K562 (cell line): ENCODE data around the gene AJUBA. TPM values are rescaled to one million over a fixed set of nuclear protein-coding genes. Genes with fewer than 3 reads are reported as not detected.

Experiments used
- ATAC-seq: fragments of 200-7000 bp; cut with Tn5 transposase; 3 replicates; pipeline ENCODE4 v1.9.1; 2020; ENCODE audit warnings: moderate library complexity
- BruUV-seq: library from RNA; stranded (reverse); fragments of 400-500 nt; replicated peaks from 2 replicates; lab custom pipeline; 2021; lab: Mats Ljungman, UMichigan
- CTCF ChIA-PET: fragments of 300-600 bp; formaldehyde crosslinking; extraction: SDS; loops from one replicate; lab custom pipeline; 2021; ENCODE audit warnings: low intra/inter-chr PET ratio; lab: Yijun Ruan, JAX
- POLR2A ChIA-PET: fragments of 300-600, 350-650 bp; sonication (Branson Sonifier 250); formaldehyde crosslinking; extraction: SDS; loops from one replicate; lab custom pipeline; 2021; ENCODE audit warnings: antibody characterized with exemption, inconsistent platforms; lab: Yijun Ruan, JAX
- DNase-seq, 4 experiments: peaks; one replicate each; pipeline versions ENCODE4 v3.0.0 to v3.0.0-alpha.2; 2011 to 2018; ENCODE audit warnings: low spot score in 3 of 4, mixed read lengths in 3 of 4; ENCODE audit errors: extremely low read depth in 1 of 4
- FAIRE-seq: peaks from 2 replicates; lab custom pipeline; 2011; peaks lifted over from hg19 to GRCh38; lab: Jason Lieb, UNC
- H2AFZ ChIP-seq: 2 replicates; pipeline ENCODE4 v1.6.0; 2011; ENCODE audit warnings: low read depth, low read length, control low read depth, inconsistent platforms
- H3K27ac ChIP-seq: fragments of 200-600 bp; 3 replicates; pipeline ENCODE4 v1.8.0; 2011; ENCODE audit warnings: low read depth, mild to moderate bottlenecking, control low read depth, inconsistent platforms, low read length, moderate library complexity, mixed read lengths; ENCODE audit errors: extremely low read depth
- H3K27me3 ChIP-seq, 2 experiments: fragments of 300-600 bp in 1 of 2; 2 replicates in 1 of 2; 3 replicates in 1 of 2; pipeline versions ENCODE4 v1.6.0 to v1.8.0; 2011; ENCODE audit warnings: inconsistent platforms in 2 of 2, low read length in 2 of 2, mild to moderate bottlenecking in 1 of 2, mixed read lengths in 1 of 2, moderate library complexity in 1 of 2; ENCODE audit not compliant: control insufficient read depth in 2 of 2, insufficient read depth in 2 of 2
- H3K36me3 ChIP-seq: fragments of 300-600 bp; 3 replicates; pipeline ENCODE4 v1.8.0; 2011; ENCODE audit warnings: mild to moderate bottlenecking, low read length, inconsistent platforms; ENCODE audit not compliant: control insufficient read depth, insufficient read depth
- H3K4me1 ChIP-seq, 2 experiments: fragments of 200-600 bp in 1 of 2; replicated peaks in 1 of 2; 2 replicates in 1 of 2; 3 replicates in 1 of 2; pipeline versions ENCODE4 v1.5.1 to v1.8.0; 2011; ENCODE audit warnings: inconsistent platforms in 2 of 2, low read length in 2 of 2, mild to moderate bottlenecking in 1 of 2, mixed read lengths in 1 of 2, moderate library complexity in 1 of 2; ENCODE audit not compliant: control insufficient read depth in 2 of 2, insufficient read depth in 2 of 2
- H3K4me2 ChIP-seq: 2 replicates; pipeline ENCODE4 v1.6.1; 2011; ENCODE audit warnings: low read length, control low read depth, inconsistent platforms, mixed read lengths; ENCODE audit not compliant: insufficient read depth
- H3K4me3 ChIP-seq: fragments of 200-600 bp; sonication (generic), shearing (Covaris generic); 2 replicates; pipeline ENCODE4 v1.5.1; 2016; ENCODE audit warnings: control low read depth, inconsistent platforms
- H3K79me2 ChIP-seq: fragments of 200-600 bp; 3 replicates; pipeline ENCODE4 v1.8.0; 2011; ENCODE audit warnings: low read length, inconsistent platforms; ENCODE audit not compliant: control insufficient read depth, insufficient read depth
- H3K9ac ChIP-seq, 2 experiments: 2 replicates each; pipeline versions ENCODE4 v1.6.0 to v1.6.1; 2011; ENCODE audit warnings: low read depth in 2 of 2, low read length in 2 of 2, control low read depth in 1 of 2, inconsistent platforms in 1 of 2, mild to moderate bottlenecking in 1 of 2, mixed read lengths in 1 of 2; ENCODE audit not compliant: insufficient read depth in 1 of 2
- H3K9me1 ChIP-seq: one replicate; pipeline ENCODE4 v1.6.0; 2011; ENCODE audit warnings: inconsistent platforms, mild to moderate bottlenecking, low read length, moderate library complexity; ENCODE audit not compliant: control insufficient read depth, insufficient read depth
- H3K9me3 ChIP-seq: replicated peaks from 2 replicates; pipeline ENCODE4 v1.5.1; 2011; ENCODE audit warnings: low read depth, low read length, inconsistent platforms; ENCODE audit not compliant: control insufficient read depth, insufficient read depth
- H4K20me1 ChIP-seq: replicated peaks from 2 replicates; pipeline ENCODE4 v1.6.1; 2011; ENCODE audit warnings: low read length, inconsistent platforms, mixed read lengths; ENCODE audit not compliant: control insufficient read depth, insufficient read depth
- ARID1B ChIP-seq: fragments of 450-650 bp; IDR thresholded peaks from 2 replicates; pipeline ENCODE4 v1.6.1; 2016; ENCODE audit warnings: antibody characterized with exemption, mild to moderate bottlenecking, inconsistent platforms
- DLX4 ChIP-seq: fragments of 250-450 bp; sonication (Bioruptor Pico); IDR thresholded peaks from 2 replicates; pipeline ENCODE4 v1.6.1; 2021; ENCODE audit warnings: mild to moderate bottlenecking
- ILF3 ChIP-seq: fragments of 450-650 bp; IDR thresholded peaks from 2 replicates; pipeline ENCODE4 v1.6.1; 2018; ENCODE audit warnings: antibody characterized with exemption, mild to moderate bottlenecking, moderate library complexity, borderline replicate concordance
- KLF16 ChIP-seq: IDR thresholded peaks from 2 replicates; pipeline ENCODE4 v1.6.1; 2016; ENCODE audit warnings: antibody characterized with exemption
- LEF1 ChIP-seq: fragments of 450-650 bp; IDR thresholded peaks from 2 replicates; pipeline ENCODE4 v1.6.1; 2016; ENCODE audit warnings: mild to moderate bottlenecking
- NFIC ChIP-seq: fragments of 450-650 bp; IDR thresholded peaks from 2 replicates; pipeline ENCODE4 v1.6.1; 2017; ENCODE audit warnings: mild to moderate bottlenecking, inconsistent platforms
- NONO ChIP-seq, 2 experiments: fragments of 200-400 bp in 1 of 2; fragments of 450-650 bp in 1 of 2; formaldehyde crosslinking in 1 of 2; IDR thresholded peaks; 2 replicates each; pipeline ENCODE4 v1.6.1; 2017; ENCODE audit warnings: low read depth in 2 of 2, mild to moderate bottlenecking in 2 of 2, moderate library complexity in 2 of 2, low read length in 1 of 2
- NR1H2 ChIP-seq: sonication (generic); formaldehyde crosslinking; IDR thresholded peaks from 2 replicates; pipeline ENCODE4 v1.4.0; 2020; ENCODE audit warnings: mild to moderate bottlenecking, missing genetic modification reagents
- NR2C1 ChIP-seq, 2 experiments: fragments of 450-650 bp; IDR thresholded peaks; 2 replicates each; pipeline ENCODE4 v1.6.1; 2017; ENCODE audit warnings: mild to moderate bottlenecking in 2 of 2, antibody characterized with exemption in 1 of 2, inconsistent platforms in 1 of 2, missing compliant biosample characterization in 1 of 2, missing genetic modification characterization in 1 of 2
- PHF21A ChIP-seq: fragments of 450-650 bp; IDR thresholded peaks from 2 replicates; pipeline ENCODE4 v1.6.1; 2017; ENCODE audit warnings: low read depth, borderline replicate concordance
- SMAD3 ChIP-seq: fragments of 450-650 bp; formaldehyde crosslinking; conservative IDR thresholded peaks from 2 replicates; pipeline ENCODE4 v1.4.0; 2020; ENCODE audit warnings: mild to moderate bottlenecking
- TAF9B ChIP-seq: fragments of 450-650 bp; IDR thresholded peaks from 2 replicates; pipeline ENCODE4 v1.6.1; 2018; ENCODE audit warnings: mild to moderate bottlenecking; ENCODE audit not compliant: partially characterized antibody
- TARDBP ChIP-seq: fragments of 450-650 bp; IDR thresholded peaks from 2 replicates; pipeline ENCODE4 v1.6.1; 2016
- TEAD2 ChIP-seq: fragments of 450-650 bp; IDR thresholded peaks from 2 replicates; pipeline ENCODE4 v1.6.1; 2016; ENCODE audit warnings: missing genetic modification characterization, control low read depth, missing compliant biosample characterization
- U2AF1 ChIP-seq: fragments of 200-400 bp; formaldehyde crosslinking; optimal IDR thresholded peaks from 2 replicates; pipeline ENCODE3; 2017; ENCODE audit warnings: mild to moderate bottlenecking, low read depth, low read length, moderate library complexity
- ZNF263 ChIP-seq: sonication (generic); formaldehyde crosslinking; IDR thresholded peaks from 2 replicates; pipeline ENCODE4 v1.8.0; 2022; ENCODE audit warnings: mild to moderate bottlenecking, missing genetic modification reagents, borderline replicate concordance
- ZNF639 ChIP-seq, 2 experiments: fragments of 200-800 bp in 1 of 2; sonication (Bioruptor generic) in 1 of 2; sonication (generic) in 1 of 2; formaldehyde crosslinking in 1 of 2; IDR thresholded peaks in 1 of 2; conservative IDR thresholded peaks in 1 of 2; 2 replicates each; pipeline versions ENCODE4 v1.5.0 to v1.6.1; 2016 to 2020; ENCODE audit warnings: missing compliant biosample characterization in 1 of 2, missing genetic modification characterization in 1 of 2, missing genetic modification reagents in 1 of 2
- in situ Hi-C: fragments of 300-500 bp; cut with MboI; formaldehyde crosslinking; loops from 4 replicates; pipeline ENCODE4 v1.15.0; 2018; ENCODE audit warnings: inconsistent platforms, mixed read lengths
- intact Hi-C: fragments of 100-400 bp; cut with micrococcal nuclease; formaldehyde crosslinking; loops from 2 replicates; pipeline ENCODE4 v1.14.2; 2022
- polyA plus RNA-seq, 8 experiments: library from polyadenylated mRNA; depleted of rRNA in 4 of 8; stranded (reverse) in 5 of 8; unstranded in 3 of 8; fragments of >200 nt; fragmentation: Nextera tagmentation in 2 of 8; fragmentation: Illumina TruSeq in 1 of 8; extraction: Ambion mirVana in 2 of 8; extraction: Trizol in 1 of 8; gene quantifications; 2 replicates each; pipeline versions ENCODE4 v1.2.1 to v1.2.3, GENCODE V29; 2011 to 2014; ENCODE audit warnings: inconsistent platforms in 1 of 8, missing spikeins in 1 of 8
- total RNA-seq, 7 experiments: library from RNA; depleted of rRNA in 6 of 7; stranded (reverse); fragments of >200 nt in 6 of 7; fragmentation: Illumina TruSeq in 2 of 7; extraction: Trizol in 2 of 7; gene quantifications; 2 replicates each; pipeline versions ENCODE4 v1.2.1 to v1.2.3, GENCODE V29; 2011 to 2021; ENCODE audit warnings: low replicate concordance in 1 of 7
- TF ChIP-seq, protein P1 (sequence below): fragments of 450-650 bp; IDR thresholded peaks from one replicate; pipeline ENCODE4 v1.6.1; 2018; ENCODE audit warnings: mild to moderate bottlenecking, moderate library complexity; ENCODE audit not compliant: partially characterized antibody

Gene AJUBA
- total and polyA plus RNA-seq, 9 of the 15 experiments (the other 6 are each of a cell fraction or from before 2014, with no cell fraction given), result 0.73 to 4.7 (median 2.8) TPM

- TF ChIP-seq ZNF639 (CRISPR knock-in tag; conservative IDR thresholded peaks at IDR 0.05 in 1 of 2, IDR thresholded peaks at IDR 0.05 in 1 of 2), result no peak
- no peak for TF ChIP-seq TEAD2
- TF ChIP-seq KLF16, result peak; percentile 11; the same call in 1 of the 2 replicates
- TF ChIP-seq ZNF263 (CRISPR knock-in tag), result no peak
- TF ChIP-seq NONO (IDR thresholded peaks at IDR 0.05; ENCODE audit: low read depth in 2 of 2, low read length in 1 of 2), result no peak
- TF ChIP-seq SMAD3 (CRISPR knock-in tag), result no peak
Measured at GRCh38 chr14:22994762-22995275, 12.5 kb upstream of the AJUBA start (continued).

DNA sequence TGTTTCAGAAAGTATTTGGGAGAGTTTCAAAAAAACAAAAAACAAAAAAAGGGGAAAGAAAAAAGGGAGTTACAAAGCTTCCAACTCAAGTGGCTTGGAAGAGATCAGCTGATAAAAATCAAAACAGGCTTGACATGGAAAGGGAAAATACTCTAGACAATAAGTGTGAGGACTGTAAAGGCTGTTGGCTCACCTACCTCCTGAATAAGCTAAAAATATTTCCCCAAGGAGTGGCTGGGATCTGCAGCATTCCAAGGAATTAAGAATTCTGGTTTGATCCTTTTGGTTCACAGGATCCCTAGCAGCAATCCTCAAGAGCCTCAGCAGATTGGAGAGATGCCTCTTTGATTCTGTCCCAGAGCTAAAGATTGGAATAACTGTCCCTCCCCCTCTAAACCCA is 11.2 kb upstream of the AJUBA start:
- ChIA-PET CTCF (interaction anchor here (1.7 to 4.1 kb wide), 2 partner anchors 61 to 65 kb away, joined by 9 to 45 read pairs; partner anchors contain the start of gene CDH24), POLR2A (interaction anchor here (0.6 to 7.7 kb wide), 4 partner anchors 11 to 66 kb away, joined by 3 to 81 read pairs (median 3); no protein-coding TSS in a partner anchor)
- peaks cover 0 to 9% of the 10 kb centered on the region in 2 experiments; a peak in 3 of 5 replicates for H3K4me1 ChIP-seq
- H3K36me3 ChIP-seq, result peaks cover 8% of the 10 kb centered on the region; the same call in 2 of the 3 replicates
- DNase-seq (no peak), FAIRE-seq (no peak), ATAC-seq (no peak)
- H3K4me3 ChIP-seq, result no peak overlapping the region
- in situ Hi-C loops (no loop called here), intact Hi-C loops (no loop called here)
- H3K9me3 ChIP-seq, result no peaks in the 10 kb centered on the region
- H3K9ac ChIP-seq, result no peak overlapping the region
- BruUV-seq, result no TSS peak
- H3K79me2 ChIP-seq, result no peaks in the 10 kb centered on the region
- no peaks in the 10 kb centered on the region for H3K9me1 ChIP-seq
- no peak overlapping the region for H3K27ac ChIP-seq
- H3K27me3 ChIP-seq, result no peaks in the 10 kb centered on the region
- H2AFZ ChIP-seq, result no peak overlapping the region
- no peaks in the 10 kb centered on the region for H4K20me1 ChIP-seq
- no peak overlapping the region for H3K4me2 ChIP-seq
- TF ChIP-seq LEF1 (no peak), TAF9B (no peak), DLX4 (CRISPR knock-in tag) (no peak), PHF21A (no peak), ILF3 (no peak), NR1H2 (CRISPR knock-in tag) (no peak), NFIC (no peak), TARDBP (no peak), ARID1B (no peak), U2AF1 (no peak), NR2C1 (IDR thresholded peaks at IDR 0.05) (no peak), NR2C1 (tag; IDR thresholded peaks at IDR 0.05) (no peak)
- TF ChIP-seq, protein P1, sequence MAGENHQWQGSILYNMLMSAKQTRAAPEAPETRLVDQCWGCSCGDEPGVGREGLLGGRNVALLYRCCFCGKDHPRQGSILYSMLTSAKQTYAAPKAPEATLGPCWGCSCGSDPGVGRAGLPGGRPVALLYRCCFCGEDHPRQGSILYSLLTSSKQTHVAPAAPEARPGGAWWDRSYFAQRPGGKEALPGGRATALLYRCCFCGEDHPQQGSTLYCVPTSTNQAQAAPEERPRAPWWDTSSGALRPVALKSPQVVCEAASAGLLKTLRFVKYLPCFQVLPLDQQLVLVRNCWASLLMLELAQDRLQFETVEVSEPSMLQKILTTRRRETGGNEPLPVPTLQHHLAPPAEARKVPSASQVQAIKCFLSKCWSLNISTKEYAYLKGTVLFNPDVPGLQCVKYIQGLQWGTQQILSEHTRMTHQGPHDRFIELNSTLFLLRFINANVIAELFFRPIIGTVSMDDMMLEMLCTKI, result no peak
